PC-9 (cell line): ENCODE results near the gene SLC36A3.

Experiments used
- EZH2 ChIP-seq: fragments of 200-600 bp; sonication (generic); IDR thresholded peaks from 2 replicates; pipeline ENCODE4 v1.8.0; 2017; ENCODE audit warnings: antibody characterized with exemption, low read depth
- TF ChIP-seq, protein P1 (sequence below): fragments of 200-600 bp; sonication (generic); conservative IDR thresholded peaks from 2 replicates; pipeline ENCODE4 v1.6.1; 2017; ENCODE audit warnings: mixed run types, antibody characterized with exemption, mild to moderate bottlenecking, moderate library complexity

- TF ChIP-seq, protein P1, sequence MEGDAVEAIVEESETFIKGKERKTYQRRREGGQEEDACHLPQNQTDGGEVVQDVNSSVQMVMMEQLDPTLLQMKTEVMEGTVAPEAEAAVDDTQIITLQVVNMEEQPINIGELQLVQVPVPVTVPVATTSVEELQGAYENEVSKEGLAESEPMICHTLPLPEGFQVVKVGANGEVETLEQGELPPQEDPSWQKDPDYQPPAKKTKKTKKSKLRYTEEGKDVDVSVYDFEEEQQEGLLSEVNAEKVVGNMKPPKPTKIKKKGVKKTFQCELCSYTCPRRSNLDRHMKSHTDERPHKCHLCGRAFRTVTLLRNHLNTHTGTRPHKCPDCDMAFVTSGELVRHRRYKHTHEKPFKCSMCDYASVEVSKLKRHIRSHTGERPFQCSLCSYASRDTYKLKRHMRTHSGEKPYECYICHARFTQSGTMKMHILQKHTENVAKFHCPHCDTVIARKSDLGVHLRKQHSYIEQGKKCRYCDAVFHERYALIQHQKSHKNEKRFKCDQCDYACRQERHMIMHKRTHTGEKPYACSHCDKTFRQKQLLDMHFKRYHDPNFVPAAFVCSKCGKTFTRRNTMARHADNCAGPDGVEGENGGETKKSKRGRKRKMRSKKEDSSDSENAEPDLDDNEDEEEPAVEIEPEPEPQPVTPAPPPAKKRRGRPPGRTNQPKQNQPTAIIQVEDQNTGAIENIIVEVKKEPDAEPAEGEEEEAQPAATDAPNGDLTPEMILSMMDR = no peak
- TF ChIP-seq EZH2 = no peak
Measured at GRCh38 chr5:151344088-151344487, 40.5 kb upstream of the SLC36A3 start.
